A549 (cell line): ENCODE measurements around the gene SOX4. TPM values are rescaled to one million over a fixed set of nuclear protein-coding genes. Genes with fewer than 3 reads are reported as not detected.

ENCODE experiments used
- ATAC-seq, 2 experiments: fragments of 200-7000 bp in 1 of 2; fragments of >200 bp in 1 of 2; cut with Nextera tagmentation in 1 of 2; cut with Tn5 transposase in 1 of 2; 3 replicates each; pipeline versions ENCODE4 v1.8.0 to v1.9.1; 2018 to 2020; ENCODE audit warnings: mild to moderate bottlenecking in 1 of 2, moderate library complexity in 1 of 2
- CTCF ChIA-PET: fragments of 300-600 bp; sonication (Branson Sonifier 250); formaldehyde crosslinking; extraction: SDS; loops from one replicate; lab custom pipeline; 2021; ENCODE audit warnings: antibody characterized with exemption, inconsistent platforms; lab: Yijun Ruan, JAX
- POLR2A ChIA-PET: fragments of 350-600 bp; formaldehyde crosslinking; extraction: SDS; loops from one replicate; lab custom pipeline; 2021; ENCODE audit warnings: antibody characterized with exemption, inconsistent platforms; lab: Yijun Ruan, JAX
- DNase-seq, 2 experiments: peaks; one replicate each; pipeline versions ENCODE4 v3.0.0 to v3.0.0-alpha.2; 2011 to 2016; ENCODE audit warnings: low read depth in 1 of 2, low spot score in 1 of 2
- FAIRE-seq: peaks from 2 replicates; lab custom pipeline; 2011; peaks lifted over from hg19 to GRCh38; lab: Jason Lieb, UNC
- H3K27ac ChIP-seq, 2 experiments: fragments of >200 bp; sonication (Bioruptor Twin); formaldehyde crosslinking; 3 replicates each; pipeline ENCODE4 v1.5.1; 2016 to 2017
- H3K4me1 ChIP-seq: fragments of >200 bp; sonication (Bioruptor Twin); formaldehyde crosslinking; 3 replicates; pipeline ENCODE4 v1.6.1; 2016
- H3K4me2 ChIP-seq: fragments of >200 bp; sonication (Bioruptor Twin); formaldehyde crosslinking; 3 replicates; pipeline ENCODE4 v1.6.1; 2016
- H3K4me3 ChIP-seq: fragments of >200 bp; sonication (Bioruptor Twin); formaldehyde crosslinking; 3 replicates; pipeline ENCODE4 v1.5.1; 2016
- H3K9me3 ChIP-seq: fragments of >200 bp; sonication (Bioruptor Twin); formaldehyde crosslinking; 3 replicates; pipeline ENCODE4 v1.6.1; 2016
- EHMT2 ChIP-seq: fragments of 200-600 bp; sonication (generic); IDR thresholded peaks from 2 replicates; pipeline ENCODE4 v1.6.1; 2016; ENCODE audit warnings: antibody characterized with exemption, low read depth, mild to moderate bottlenecking, moderate library complexity
- FOSL2 ChIP-seq, 2 experiments: fragments of 450-650 bp in 1 of 2; fragments of >200 bp in 1 of 2; sonication (Bioruptor Twin) in 1 of 2; formaldehyde crosslinking; IDR thresholded peaks; 2 replicates each; pipeline versions ENCODE4 v1.5.0 to v1.6.1; 2016 to 2020; ENCODE audit warnings: mild to moderate bottlenecking in 1 of 2, moderate library complexity in 1 of 2
- FOXS1 ChIP-seq: fragments of 250-450 bp; sonication (Bioruptor Pico); IDR thresholded peaks from 2 replicates; pipeline ENCODE4 v1.5.0; 2020; ENCODE audit warnings: mild to moderate bottlenecking, moderate library complexity
- GATA3 ChIP-seq: IDR thresholded peaks from 2 replicates; pipeline ENCODE4 v1.6.1; 2012; ENCODE audit warnings: borderline replicate concordance
- HDAC2 ChIP-seq: fragments of 200-600 bp; sonication (generic); IDR thresholded peaks from 2 replicates; pipeline ENCODE4 v1.6.1; 2016
- HOXA7 ChIP-seq: fragments of 250-450 bp; sonication (Bioruptor Pico); IDR thresholded peaks from 2 replicates; pipeline ENCODE4 v1.5.0; 2020; ENCODE audit warnings: mild to moderate bottlenecking, moderate library complexity
- JUNB ChIP-seq: fragments of >200 bp; sonication (Bioruptor Twin); formaldehyde crosslinking; IDR thresholded peaks from 2 replicates; pipeline ENCODE4 v1.6.1; 2016
- KDM1A ChIP-seq: fragments of 200-600 bp; sonication (generic); IDR thresholded peaks from 2 replicates; pipeline ENCODE4 v1.6.1; 2016; ENCODE audit warnings: low read depth, mild to moderate bottlenecking
- MYC ChIP-seq: IDR thresholded peaks from 2 replicates; pipeline ENCODE4 v1.6.1; 2012; ENCODE audit warnings: mild to moderate bottlenecking, inconsistent platforms, low read length, improper control_type of control experiment, borderline replicate concordance
- NFE2L2 ChIP-seq: fragments of 150-350 bp; conservative IDR thresholded peaks from 2 replicates; pipeline ENCODE4 v1.6.1; 2014; ENCODE audit warnings: low read length
- NPAS2 ChIP-seq: fragments of 250-450 bp; sonication (Bioruptor Pico); IDR thresholded peaks from 2 replicates; pipeline ENCODE4 v1.8.0; 2022; ENCODE audit warnings: mild to moderate bottlenecking, moderate library complexity, borderline replicate concordance
- PBX3 ChIP-seq: IDR thresholded peaks from 2 replicates; pipeline ENCODE4 v1.6.1; 2012
- PHF8 ChIP-seq: fragments of 200-600 bp; sonication (generic); IDR thresholded peaks from 2 replicates; pipeline ENCODE4 v1.6.1; 2016; ENCODE audit warnings: low read depth, mild to moderate bottlenecking, antibody characterized with exemption, moderate library complexity, borderline replicate concordance
- RAD21 ChIP-seq, 2 experiments: fragments of >200 bp in 1 of 2; sonication (Bioruptor Twin) in 1 of 2; formaldehyde crosslinking in 1 of 2; IDR thresholded peaks in 1 of 2; conservative IDR thresholded peaks in 1 of 2; 2 replicates in 1 of 2; 3 replicates in 1 of 2; pipeline ENCODE4 v1.6.1; 2012 to 2018; ENCODE audit warnings: inconsistent platforms in 1 of 2
- RARB ChIP-seq: fragments of 250-450 bp; sonication (Bioruptor Pico); IDR thresholded peaks from 2 replicates; pipeline ENCODE4 v1.8.0; 2021; ENCODE audit warnings: mild to moderate bottlenecking, moderate library complexity
- RNF2 ChIP-seq: fragments of 200-600 bp; sonication (generic); IDR thresholded peaks from 2 replicates; pipeline ENCODE4 v1.6.1; 2016; ENCODE audit warnings: low read depth, mild to moderate bottlenecking, antibody characterized with exemption, moderate library complexity, borderline replicate concordance
- ZC3H11A ChIP-seq: fragments of 450-650 bp; IDR thresholded peaks from 2 replicates; pipeline ENCODE4 v1.6.1; 2014; ENCODE audit warnings: antibody characterized with exemption, mild to moderate bottlenecking
- WGBS: methylation state at CpG from one replicate; pipeline ENCODE4 v1.1.6; 2017; ENCODE audit errors: missing lambda C conversion rate; 5-methylcytosine and 5-hydroxymethylcytosine counted together
- polyA plus RNA-seq, 4 experiments: library from polyadenylated mRNA; depleted of rRNA in 3 of 4; stranded (reverse); fragments of >200 nt; fragmentation: RNase III in 1 of 4; extraction: RNeasy Plus Mini Kit Qiagen cat#74134 plus additional on column Dnase treatment in 1 of 4; gene quantifications; 2 replicates in 3 of 4; 3 replicates in 1 of 4; pipeline ENCODE4 v1.2.3, GENCODE V29; 2011 to 2017
- TF ChIP-seq, protein P1 (sequence below): fragments of 250-450 bp; sonication (Bioruptor Pico); IDR thresholded peaks from 2 replicates; pipeline ENCODE4 v1.5.0; 2021; ENCODE audit warnings: mild to moderate bottlenecking, moderate library complexity, borderline replicate concordance
- TF ChIP-seq, protein P2 (sequence below): IDR thresholded peaks from 2 replicates; pipeline ENCODE4 v1.6.1; 2012
- TF ChIP-seq, protein P3 (sequence below): IDR thresholded peaks from 2 replicates; pipeline ENCODE4 v1.6.1; 2012; ENCODE audit warnings: low read depth, borderline replicate concordance

SOX4 gene
- polyA plus RNA-seq, 2 of the 4 experiments (the other 2 are of a cell fraction), result 26.0 to 30.8 TPM

DNA sequence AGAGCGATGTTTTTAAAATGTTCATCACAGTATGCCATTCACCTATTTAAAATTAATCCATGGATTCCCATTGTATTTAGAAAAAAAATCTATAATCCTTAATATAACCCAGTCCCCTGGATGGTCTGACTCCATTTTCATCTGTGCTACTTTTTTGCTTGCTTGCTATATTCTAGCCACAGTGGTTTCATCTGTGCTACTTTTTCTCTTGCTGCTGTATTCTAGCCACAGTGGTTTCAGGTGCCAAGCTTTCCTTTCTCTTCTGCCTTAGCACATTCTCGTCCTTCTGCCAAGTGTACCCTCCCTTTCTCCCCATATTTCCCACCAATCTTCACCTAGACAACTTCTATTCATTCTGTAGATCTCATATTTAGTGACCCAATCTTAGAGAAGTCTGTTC, 33.3 kb upstream of the SOX4 start:
- Histone ChIP-seq H3K27ac (no peak overlapping the region), H3K4me1 (no peaks in the 10 kb centered on the region), H3K9me3 (no peaks in the 10 kb centered on the region; the same call in 2 of the 3 replicates), H3K4me2 (no peak overlapping the region), H3K4me3 (no peak overlapping the region)
- ATAC-seq (no peak), FAIRE-seq (no peak), DNase-seq (no peak)
- POLR2A ChIA-PET, result no interaction called here
- WGBS, result 47% methylated on average over 2 of the region's 2 CpGs
- TF ChIP-seq PBX3 (no peak), HOXA7 (CRISPR knock-in tag) (no peak), JUNB (no peak), FOSL2 (IDR thresholded peaks at IDR 0.05) (no peak), FOSL2 (CRISPR knock-in tag; IDR thresholded peaks at IDR 0.05) (no peak), PHF8 (no peak), KDM1A (no peak), NPAS2 (CRISPR knock-in tag) (no peak), RNF2 (no peak), EHMT2 (no peak), RAD21 (conservative IDR thresholded peaks at IDR 0.05 in 1 of 2, IDR thresholded peaks at IDR 0.05 in 1 of 2) (no peak), NFE2L2 (no peak), ZC3H11A (no peak), RARB (CRISPR knock-in tag) (no peak), FOXS1 (CRISPR knock-in tag) (no peak), GATA3 (no peak), MYC (no peak)
- TF ChIP-seq, protein P1, sequence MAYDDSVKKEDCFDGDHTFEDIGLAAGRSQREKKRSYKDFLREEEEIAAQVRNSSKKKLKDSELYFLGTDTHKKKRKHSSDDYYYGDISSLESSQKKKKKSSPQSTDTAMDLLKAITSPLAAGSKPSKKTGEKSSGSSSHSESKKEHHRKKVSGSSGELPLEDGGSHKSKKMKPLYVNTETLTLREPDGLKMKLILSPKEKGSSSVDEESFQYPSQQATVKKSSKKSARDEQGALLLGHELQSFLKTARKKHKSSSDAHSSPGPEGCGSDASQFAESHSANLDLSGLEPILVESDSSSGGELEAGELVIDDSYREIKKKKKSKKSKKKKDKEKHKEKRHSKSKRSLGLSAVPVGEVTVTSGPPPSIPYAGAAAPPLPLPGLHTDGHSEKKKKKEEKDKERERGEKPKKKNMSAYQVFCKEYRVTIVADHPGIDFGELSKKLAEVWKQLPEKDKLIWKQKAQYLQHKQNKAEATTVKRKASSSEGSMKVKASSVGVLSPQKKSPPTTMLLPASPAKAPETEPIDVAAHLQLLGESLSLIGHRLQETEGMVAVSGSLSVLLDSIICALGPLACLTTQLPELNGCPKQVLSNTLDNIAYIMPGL (CRISPR knock-in tag), result no peak
- TF ChIP-seq, protein P2, sequence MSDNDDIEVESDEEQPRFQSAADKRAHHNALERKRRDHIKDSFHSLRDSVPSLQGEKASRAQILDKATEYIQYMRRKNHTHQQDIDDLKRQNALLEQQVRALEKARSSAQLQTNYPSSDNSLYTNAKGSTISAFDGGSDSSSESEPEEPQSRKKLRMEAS, result no peak
- TF ChIP-seq, protein P3, sequence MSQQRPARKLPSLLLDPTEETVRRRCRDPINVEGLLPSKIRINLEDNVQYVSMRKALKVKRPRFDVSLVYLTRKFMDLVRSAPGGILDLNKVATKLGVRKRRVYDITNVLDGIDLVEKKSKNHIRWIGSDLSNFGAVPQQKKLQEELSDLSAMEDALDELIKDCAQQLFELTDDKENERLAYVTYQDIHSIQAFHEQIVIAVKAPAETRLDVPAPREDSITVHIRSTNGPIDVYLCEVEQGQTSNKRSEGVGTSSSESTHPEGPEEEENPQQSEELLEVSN, result no peak
- CTCF ChIA-PET, result no interaction called here

DNA sequence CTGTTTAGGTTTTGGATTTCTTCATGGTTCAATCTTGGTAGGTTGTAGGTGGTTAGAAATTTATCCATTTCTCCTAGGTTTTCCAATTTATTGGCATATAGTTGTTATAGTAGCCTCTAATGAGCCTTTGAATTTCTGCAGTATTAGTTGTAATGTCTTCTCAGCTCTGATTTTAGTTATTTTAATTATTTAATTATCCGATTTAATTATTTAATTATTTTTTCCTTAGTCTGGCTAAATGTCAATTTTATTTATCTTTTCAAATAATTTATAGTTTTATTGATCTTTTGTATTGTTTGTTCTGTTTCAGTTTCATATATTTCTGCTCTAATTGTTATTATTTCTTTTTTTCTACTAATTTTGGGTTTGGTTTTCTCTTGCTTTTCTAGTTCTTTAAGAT, 28.1 kb upstream of the SOX4 start:
- CTCF ChIA-PET, result no interaction called here
- H3K9me3 ChIP-seq, result no peaks in the 10 kb centered on the region; the same call in 2 of the 3 replicates
- no peaks in the 10 kb centered on the region for H3K4me1 ChIP-seq
- H3K27ac ChIP-seq, result no peak overlapping the region
- FAIRE-seq (no peak), ATAC-seq (no peak), DNase-seq (no peak)
- no peak overlapping the region for H3K4me2 ChIP-seq
- no peak overlapping the region for H3K4me3 ChIP-seq
- POLR2A ChIA-PET, result no interaction called here
- TF ChIP-seq ZC3H11A (0 out of 2 replicates have a peak, but pooled peaks have one; percentile 29), EHMT2 (no peak)
- 9% methylated on average over 1 of the region's 1 CpG for WGBS

GRCh38 chr6:21578523-21578922, 15.0 kb upstream of the SOX4 start:
- POLR2A ChIA-PET, result no interaction called here
- H3K4me2 ChIP-seq, result no peak overlapping the region
- H3K27ac ChIP-seq, result no peak overlapping the region
- FAIRE-seq, result no peak
- H3K4me1 ChIP-seq, result no peaks in the 10 kb centered on the region
- no peak for ATAC-seq
- DNase-seq, result no peak
- H3K9me3 ChIP-seq, result peaks cover 6% of the 10 kb centered on the region
- H3K4me3 ChIP-seq, result no peak overlapping the region
- TF ChIP-seq EHMT2 (no peak), HDAC2 (no peak)
- CTCF ChIA-PET, result interaction anchor here (1.0 to 1.3 kb wide), 2 partner anchors 10 to 11 kb away, joined by 3 to 4 read pairs; no protein-coding TSS in a partner anchor
